ENCODE results near the gene TELO2. TPM values are rescaled to one million over a fixed set of nuclear protein-coding genes. Genes with fewer than 3 reads are reported as not detected.

TELO2 gene
- 73.4 and 77.2 TPM in 2 replicates for total RNA-seq
- long read RNA-seq, transcript TELO2-201 (21 exons, 3,314 nt), result major isoform, 18 of 33 reads
- long read RNA-seq, partial matches to known transcripts, result 4 of 33 reads
- long read RNA-seq, other reads (novel, unspliced or antisense), result 11 of 33 reads

GRCh38 chr16:1492923-1493745, at the start of gene TELO2:
Gene TELO2, plus strand, starts transcription at chr16:1493360. Its CDS starts 922 bp downstream, at chr16:1494282.
- peaks cover 3% of the 10 kb centered on the region for H3K27me3 Mint-ChIP-seq
- H3K4me1 Mint-ChIP-seq (ENCODE audit: low read depth), result peaks cover 9% of the 10 kb centered on the region
- peak within 1 kb of the TSS; percentile 92 for H3K4me3 Mint-ChIP-seq (ENCODE audit: low read depth)
- H3K27ac Mint-ChIP-seq, result peak within 1 kb of the TSS; percentile 98
- peak; percentile 77 for DNase-seq (ENCODE audit: low spot score, unreplicated experiment)
- no peaks in the 10 kb centered on the region for H3K9me3 Mint-ChIP-seq (ENCODE audit: low read depth)
- peak; percentile 6 for TF ChIP-seq CTCF (IDR thresholded peaks at IDR 0.05; ENCODE audit: unreplicated experiment)
- no peaks in the 10 kb centered on the region for H3K36me3 Mint-ChIP-seq (ENCODE audit: insufficient read depth)

GRCh38 chr16:1443403-1443973, 49.7 kb upstream of the TELO2 start:
- no peaks in the 10 kb centered on the region for H3K9me3 Mint-ChIP-seq (ENCODE audit: low read depth)
- no peak for DNase-seq (ENCODE audit: low spot score, unreplicated experiment)
- H3K27ac Mint-ChIP-seq, result no peak overlapping the region
- H3K27me3 Mint-ChIP-seq, result no peaks in the 10 kb centered on the region
- TF ChIP-seq CTCF (IDR thresholded peaks at IDR 0.05; ENCODE audit: unreplicated experiment), result no peak
- H3K4me3 Mint-ChIP-seq (ENCODE audit: low read depth), result no peak overlapping the region
- H3K4me1 Mint-ChIP-seq (ENCODE audit: low read depth), result no peaks in the 10 kb centered on the region
- no peaks in the 10 kb centered on the region for H3K36me3 Mint-ChIP-seq (ENCODE audit: insufficient read depth)

DNA sequence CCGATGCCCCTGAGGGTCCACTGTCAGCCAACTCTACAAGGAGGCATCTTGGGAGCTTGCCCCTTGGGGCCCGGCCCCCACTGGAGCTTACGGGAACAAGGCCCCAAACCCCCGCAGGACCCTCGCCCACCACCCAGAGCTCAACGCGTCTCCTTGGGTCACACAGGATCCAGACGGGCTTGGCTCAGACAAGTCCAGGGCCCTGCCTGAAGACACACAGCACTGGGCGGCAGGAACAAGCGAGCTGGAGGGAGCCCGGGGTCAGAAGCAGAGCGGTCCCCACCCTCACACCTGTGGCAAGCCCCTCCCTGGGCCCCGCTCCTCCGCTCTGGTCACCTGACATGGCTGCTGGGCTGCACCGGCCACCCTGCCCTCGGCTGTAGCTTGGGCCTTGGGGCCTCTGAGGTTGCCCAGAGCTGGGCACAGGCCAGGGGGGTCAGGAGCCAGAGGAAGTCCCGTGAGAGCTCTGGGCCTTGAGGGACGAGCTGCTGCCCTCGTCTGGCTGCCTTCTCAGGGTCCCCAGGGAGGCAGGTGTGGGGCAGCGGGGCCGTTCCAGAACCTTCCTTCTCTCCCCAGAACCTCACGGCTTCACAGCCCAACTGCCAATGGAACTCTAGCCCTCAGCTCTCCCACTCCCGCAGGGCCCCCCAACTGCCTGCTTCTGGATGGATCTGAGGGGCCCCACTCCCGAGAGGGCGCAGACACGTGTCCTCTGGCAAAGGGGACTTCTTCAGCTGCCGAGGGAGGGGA, 49.0 kb upstream of the TELO2 start, which contains the start of gene CCDC154:
TSS of gene CCDC154 (minus strand) at position 577 of the 750 bp plus-strand sequence. CDS start at position 343, 234 bp downstream.
- H3K4me3 Mint-ChIP-seq (ENCODE audit: low read depth), result no peak within 1 kb of the TSS
- H3K4me1 Mint-ChIP-seq (ENCODE audit: low read depth), result no peaks in the 10 kb centered on the region
- no peaks in the 10 kb centered on the region for H3K27me3 Mint-ChIP-seq
- H3K9me3 Mint-ChIP-seq (ENCODE audit: low read depth), result no peaks in the 10 kb centered on the region
- no peak for DNase-seq (ENCODE audit: low spot score, unreplicated experiment)
- no peak for TF ChIP-seq CTCF (IDR thresholded peaks at IDR 0.05; ENCODE audit: unreplicated experiment)
- H3K27ac Mint-ChIP-seq, result no peak within 1 kb of the TSS
- no peaks in the 10 kb centered on the region for H3K36me3 Mint-ChIP-seq (ENCODE audit: insufficient read depth)

- no peak for DNase-seq (ENCODE audit: low spot score, unreplicated experiment)
- Mint-ChIP-seq H3K9me3 (ENCODE audit: low read depth) (no peaks in the 10 kb centered on the region), H3K4me1 (ENCODE audit: low read depth) (no peaks in the 10 kb centered on the region), H3K36me3 (ENCODE audit: insufficient read depth) (no peaks in the 10 kb centered on the region), H3K27ac (no peak overlapping the region), H3K27me3 (no peaks in the 10 kb centered on the region), H3K4me3 (ENCODE audit: low read depth) (no peak overlapping the region)
- TF ChIP-seq CTCF (IDR thresholded peaks at IDR 0.05; ENCODE audit: unreplicated experiment), result no peak
Measured at GRCh38 chr16:1444730-1445517, 48.2 kb upstream of the TELO2 start.

Data from progenitor cell of endocrine pancreas (in vitro differentiated cells).